WTC11 (cell line): Measurements from ENCODE around the gene MYO16. TPM values are rescaled to one million over a fixed set of nuclear protein-coding genes. Genes with fewer than 3 reads are reported as not detected.

Source experiments
- ATAC-seq: fragments of 200-7000 bp; cut with Tn5 transposase; 2 replicates; pipeline ENCODE4 v1.10.0; 2021; ENCODE audit warnings: mild to moderate bottlenecking, moderate library complexity
- CTCF ChIA-PET: fragments of 300-600 bp; sonication (Branson Sonifier 250); formaldehyde crosslinking; loops from one replicate; lab custom pipeline; 2021; ENCODE audit warnings: antibody characterized with exemption; lab: Charles Lee
- POLR2A ChIA-PET: fragments of 350-600 bp; sonication (Branson Sonifier 250); formaldehyde crosslinking; loops from one replicate; lab custom pipeline; 2021; ENCODE audit warnings: antibody characterized with exemption; lab: Charles Lee
- DNase-seq: peaks from one replicate; pipeline ENCODE4 v3.0.0; 2021; ENCODE audit warnings: low spot score
- H3K27ac Mint-ChIP-seq: 2 replicates; pipeline ENCODE4 v1.8.0; 2021; ENCODE audit warnings: mixed read lengths
- H3K27me3 Mint-ChIP-seq: 2 replicates; pipeline ENCODE4 v1.8.0; 2021; ENCODE audit warnings: low read depth, mild to moderate bottlenecking, moderate library complexity, mixed read lengths
- H3K36me3 Mint-ChIP-seq: 2 replicates; pipeline ENCODE4 v1.8.0; 2021; ENCODE audit warnings: mixed read lengths
- H3K4me1 Mint-ChIP-seq: 2 replicates; pipeline ENCODE4 v1.8.0; 2022; ENCODE audit warnings: mixed read lengths
- H3K4me3 Mint-ChIP-seq: 2 replicates; pipeline ENCODE4 v1.8.0; 2021; ENCODE audit warnings: mild to moderate bottlenecking, moderate library complexity, mixed read lengths
- H3K9me3 Mint-ChIP-seq: 2 replicates; pipeline ENCODE4 v1.8.0; 2021; ENCODE audit warnings: mixed read lengths
- E2F4 ChIP-seq: sonication (generic); formaldehyde crosslinking; IDR thresholded peaks from 2 replicates; pipeline ENCODE4 v1.8.1; 2022; ENCODE audit warnings: low read depth, mild to moderate bottlenecking, moderate library complexity, missing genetic modification reagents, borderline replicate concordance
- ETV6 ChIP-seq: sonication (generic); formaldehyde crosslinking; IDR thresholded peaks from 2 replicates; pipeline ENCODE4 v1.8.1; 2022; ENCODE audit warnings: mild to moderate bottlenecking, missing genetic modification reagents
- FOXJ3 ChIP-seq: sonication (generic); formaldehyde crosslinking; IDR thresholded peaks from 2 replicates; pipeline ENCODE4 v1.9.0; 2021; ENCODE audit warnings: missing genetic modification reagents, mild to moderate bottlenecking, borderline replicate concordance
- FOXP4 ChIP-seq: sonication (generic); formaldehyde crosslinking; IDR thresholded peaks from 2 replicates; pipeline ENCODE4 v1.8.0; 2022; ENCODE audit warnings: mild to moderate bottlenecking, missing genetic modification reagents
- HMGA2 ChIP-seq: fragments of 250-450 bp; sonication (Bioruptor Pico); IDR thresholded peaks from 2 replicates; pipeline ENCODE4 v1.4.0; 2021; ENCODE audit warnings: mild to moderate bottlenecking, moderate library complexity
- IRF2 ChIP-seq: sonication (generic); formaldehyde crosslinking; IDR thresholded peaks from 2 replicates; pipeline ENCODE4 v1.8.0; 2022; ENCODE audit warnings: low read depth, missing genetic modification reagents, borderline replicate concordance
- MAX ChIP-seq: sonication (generic); formaldehyde crosslinking; IDR thresholded peaks from 2 replicates; pipeline ENCODE4 v1.8.0; 2022; ENCODE audit warnings: mild to moderate bottlenecking, missing genetic modification reagents
- MYBL2 ChIP-seq: sonication (generic); formaldehyde crosslinking; IDR thresholded peaks from 2 replicates; pipeline ENCODE4 v1.8.1; 2023; ENCODE audit warnings: mild to moderate bottlenecking, moderate library complexity, missing genetic modification reagents
- NFE2L1 ChIP-seq: sonication (generic); formaldehyde crosslinking; IDR thresholded peaks from 2 replicates; pipeline ENCODE4 v1.8.1; 2023; ENCODE audit warnings: missing genetic modification reagents
- NFYB ChIP-seq: sonication (generic); formaldehyde crosslinking; conservative IDR thresholded peaks from 2 replicates; pipeline ENCODE4 v1.8.0; 2022; ENCODE audit warnings: low read depth, missing genetic modification reagents
- NR2C2 ChIP-seq: sonication (generic); formaldehyde crosslinking; IDR thresholded peaks from 2 replicates; pipeline ENCODE4 v1.8.0; 2022; ENCODE audit warnings: mild to moderate bottlenecking, missing genetic modification reagents
- RELA ChIP-seq: sonication (generic); formaldehyde crosslinking; IDR thresholded peaks from 2 replicates; pipeline ENCODE4 v1.8.1; 2022; ENCODE audit warnings: missing genetic modification reagents, mild to moderate bottlenecking, borderline replicate concordance
- RORB ChIP-seq: fragments of 250-450 bp; sonication (Bioruptor Pico); IDR thresholded peaks from 2 replicates; pipeline ENCODE4 v1.9.0; 2021; ENCODE audit warnings: mild to moderate bottlenecking
- SMAD3 ChIP-seq: sonication (generic); formaldehyde crosslinking; IDR thresholded peaks from 2 replicates; pipeline ENCODE4 v1.8.0; 2022; ENCODE audit warnings: missing genetic modification reagents, mild to moderate bottlenecking, borderline replicate concordance
- SOX15 ChIP-seq: fragments of 250-450 bp; sonication (Bioruptor Pico); IDR thresholded peaks from 2 replicates; pipeline ENCODE4 v1.9.0; 2021; ENCODE audit warnings: mild to moderate bottlenecking
- STAT6 ChIP-seq: sonication (generic); formaldehyde crosslinking; conservative IDR thresholded peaks from 2 replicates; pipeline ENCODE4 v1.8.1; 2023; ENCODE audit warnings: mild to moderate bottlenecking, low read depth, missing genetic modification reagents, moderate library complexity
- ZNF121 ChIP-seq: sonication (generic); formaldehyde crosslinking; IDR thresholded peaks from 2 replicates; pipeline ENCODE4 v1.8.0; 2023; ENCODE audit warnings: missing genetic modification reagents
- ZNF138 ChIP-seq: sonication (generic); formaldehyde crosslinking; conservative IDR thresholded peaks from 2 replicates; pipeline ENCODE4 v1.8.1; 2022; ENCODE audit warnings: mild to moderate bottlenecking, moderate library complexity, missing genetic modification reagents
- ZNF317 ChIP-seq: sonication (generic); formaldehyde crosslinking; IDR thresholded peaks from 2 replicates; pipeline ENCODE4 v1.8.1; 2023; ENCODE audit warnings: low read depth, mild to moderate bottlenecking, moderate library complexity, missing genetic modification reagents, borderline replicate concordance
- ZNF396 ChIP-seq: fragments of 250-450 bp; sonication (Bioruptor Pico); IDR thresholded peaks from 2 replicates; pipeline ENCODE4 v1.8.0; 2021; ENCODE audit warnings: mild to moderate bottlenecking, moderate library complexity, borderline replicate concordance
- ZNF423 ChIP-seq: fragments of 250-450 bp; sonication (Bioruptor Pico); IDR thresholded peaks from 2 replicates; pipeline ENCODE4 v2.1.2; 2022; ENCODE audit warnings: mild to moderate bottlenecking, moderate library complexity
- total RNA-seq: library from RNA; stranded (reverse); gene quantifications from 3 replicates; pipeline ENCODE4 v1.2.3, GENCODE V29; 2021

The MYO16 gene
- total RNA-seq, 1 experiment from 2014 or later: 0.09 TPM

GRCh38 chr13:109235901-109236300 is 606.5 kb downstream of the MYO16 start:
- TF ChIP-seq MYBL2 (CRISPR knock-in tag) (no peak), SMAD3 (CRISPR knock-in tag) (no peak), FOXJ3 (CRISPR knock-in tag) (no peak), NFE2L1 (no peak), ZNF317 (CRISPR knock-in tag) (no peak), E2F4 (no peak), ZNF138 (CRISPR knock-in tag) (no peak), NFYB (no peak), MAX (CRISPR knock-in tag) (no peak), FOXP4 (CRISPR knock-in tag) (no peak), RELA (CRISPR knock-in tag) (no peak), HMGA2 (CRISPR knock-in tag) (no peak), ETV6 (CRISPR knock-in tag) (no peak), SOX15 (CRISPR knock-in tag) (no peak)
- ATAC-seq (no peak), DNase-seq (no peak)
- Mint-ChIP-seq H3K36me3 (0 out of 2 replicates have a peak, but pooled peaks cover 5% of the 10 kb centered on the region), H3K27me3 (no peaks in the 10 kb centered on the region; the same call in 1 of the 2 replicates), H3K27ac (no peak overlapping the region), H3K4me1 (no peaks in the 10 kb centered on the region), H3K9me3 (peaks cover 8% of the 10 kb centered on the region), H3K4me3 (no peak overlapping the region)
- CTCF ChIA-PET: interaction anchor here (0.7 kb wide), 3 partner anchors 82 to 330 kb away, joined by 3 to 4 read pairs (median 4); no protein-coding TSS in a partner anchor
- POLR2A ChIA-PET: no interaction called here

GRCh38 chr13:109241160-109241559 is 611.7 kb downstream of the MYO16 start:
- Mint-ChIP-seq H3K36me3 (no peaks in the 10 kb centered on the region), H3K4me3 (no peak overlapping the region), H3K27me3 (no peaks in the 10 kb centered on the region), H3K9me3 (peaks cover 8% of the 10 kb centered on the region), H3K4me1 (peaks cover 8% of the 10 kb centered on the region; the same call in 1 of the 2 replicates), H3K27ac (no peak overlapping the region)
- DNase-seq (no peak), ATAC-seq (no peak)
- POLR2A ChIA-PET: no interaction called here
- TF ChIP-seq ZNF121 (CRISPR knock-in tag) (no peak), NR2C2 (CRISPR knock-in tag) (no peak)
- CTCF ChIA-PET: no interaction called here

- no peak for DNase-seq
- H3K27me3 Mint-ChIP-seq: no peaks in the 10 kb centered on the region
- TF ChIP-seq ZNF396 (CRISPR knock-in tag): no peak
- no peak for TF ChIP-seq STAT6 (CRISPR knock-in tag)
- no peak for TF ChIP-seq FOXP4 (CRISPR knock-in tag)
- no peak for TF ChIP-seq NFE2L1
- no peak for TF ChIP-seq IRF2 (CRISPR knock-in tag)
- TF ChIP-seq MYBL2 (CRISPR knock-in tag): no peak
- TF ChIP-seq NR2C2 (CRISPR knock-in tag): no peak
- no peak for TF ChIP-seq ZNF423
- TF ChIP-seq RORB (CRISPR knock-in tag): no peak
- POLR2A ChIA-PET: no interaction called here
- peaks cover 8% of the 10 kb centered on the region; the same call in 1 of the 2 replicates for H3K4me1 Mint-ChIP-seq
- CTCF ChIA-PET: no interaction called here
- peaks cover 18% of the 10 kb centered on the region for H3K9me3 Mint-ChIP-seq
- no peak overlapping the region; the same call in 1 of the 2 replicates for H3K27ac Mint-ChIP-seq
- ATAC-seq: no peak
- no peak overlapping the region for H3K4me3 Mint-ChIP-seq
- H3K36me3 Mint-ChIP-seq: peaks cover 6% of the 10 kb centered on the region
Measured at GRCh38 chr13:109243311-109243951, 614.0 kb downstream of the MYO16 start.
